Thyroid gland (tissue), 4 donors: Measurements from ENCODE around the gene KIF18B.

Experiments used
- CTCF ChIP-seq, 6 experiments: fragments of 200-600 bp in 3 of 6; fragments of 450-650 bp in 3 of 6; sonication (generic) in 3 of 6; IDR thresholded peaks; one replicate each; pipeline ENCODE4 v1.5.1; 2016 to 2019; ENCODE audit warnings: antibody characterized with exemption in 6 of 6, mild to moderate bottlenecking in 2 of 6, inconsistent platforms in 1 of 6, moderate library complexity in 1 of 6
- POLR2A ChIP-seq, 2 donors: fragments of 450-650 bp; IDR thresholded peaks; one replicate each; pipeline ENCODE4 v1.6.1; 2017; ENCODE audit warnings: antibody characterized with exemption in 2 of 2, mild to moderate bottlenecking in 2 of 2, moderate library complexity in 1 of 2

- TF ChIP-seq CTCF (IDR thresholded peaks at IDR 0.05) = no peak
- TF ChIP-seq POLR2A (IDR thresholded peaks at IDR 0.05) = no peak
Measured at GRCh38 chr17:44915321-44915726, 32.2 kb downstream of the KIF18B start, which contains the start of gene GFAP.
